DOHH2 (cell line): ENCODE measurements around the gene EVPL.

Source experiments
- CTCF ChIP-seq: fragments of 200-600 bp; sonication (generic); IDR thresholded peaks from one replicate; pipeline ENCODE4 v1.5.1; 2014; ENCODE audit warnings: antibody characterized with exemption, mild to moderate bottlenecking, low read depth, low read length; ENCODE audit not compliant: poor library complexity, severe bottlenecking
- EZH2phosphoT487 ChIP-seq: fragments of 200-600 bp; sonication (generic); IDR thresholded peaks from 2 replicates; pipeline ENCODE4 v1.6.1; 2017; ENCODE audit warnings: borderline replicate concordance, mild to moderate bottlenecking, antibody characterized with exemption, low read length, moderate library complexity, mixed read lengths

GRCh38 chr17:76038050-76038449 lies 10.9 kb upstream of the EVPL start:
- no peak for TF ChIP-seq CTCF
- no peak for TF ChIP-seq EZH2phosphoT487
